PFSK-1 (cell line): Measurements from ENCODE around the gene PLS1.

Experiments used
- POLR2AphosphoS5 ChIP-seq: IDR thresholded peaks from 2 replicates; pipeline ENCODE4 v1.6.1; 2012; ENCODE audit warnings: low read depth, mild to moderate bottlenecking, control low read depth, low read length, moderate library complexity
- SIN3A ChIP-seq: IDR thresholded peaks from 2 replicates; pipeline ENCODE4 v1.6.1; 2012; ENCODE audit warnings: mild to moderate bottlenecking, low read length, moderate library complexity, borderline replicate concordance; ENCODE audit not compliant: insufficient read depth
- TF ChIP-seq, protein P1 (sequence below), 2 experiments: IDR thresholded peaks; 2 replicates each; pipeline versions ENCODE4 v1.6.1 to v1.8.0; 2011 to 2012; ENCODE audit warnings: low read depth in 2 of 2, low read length in 2 of 2, control low read depth in 1 of 2, inconsistent platforms in 1 of 2, mild to moderate bottlenecking in 1 of 2, moderate library complexity in 1 of 2; ENCODE audit not compliant: insufficient read depth in 1 of 2

DNA sequence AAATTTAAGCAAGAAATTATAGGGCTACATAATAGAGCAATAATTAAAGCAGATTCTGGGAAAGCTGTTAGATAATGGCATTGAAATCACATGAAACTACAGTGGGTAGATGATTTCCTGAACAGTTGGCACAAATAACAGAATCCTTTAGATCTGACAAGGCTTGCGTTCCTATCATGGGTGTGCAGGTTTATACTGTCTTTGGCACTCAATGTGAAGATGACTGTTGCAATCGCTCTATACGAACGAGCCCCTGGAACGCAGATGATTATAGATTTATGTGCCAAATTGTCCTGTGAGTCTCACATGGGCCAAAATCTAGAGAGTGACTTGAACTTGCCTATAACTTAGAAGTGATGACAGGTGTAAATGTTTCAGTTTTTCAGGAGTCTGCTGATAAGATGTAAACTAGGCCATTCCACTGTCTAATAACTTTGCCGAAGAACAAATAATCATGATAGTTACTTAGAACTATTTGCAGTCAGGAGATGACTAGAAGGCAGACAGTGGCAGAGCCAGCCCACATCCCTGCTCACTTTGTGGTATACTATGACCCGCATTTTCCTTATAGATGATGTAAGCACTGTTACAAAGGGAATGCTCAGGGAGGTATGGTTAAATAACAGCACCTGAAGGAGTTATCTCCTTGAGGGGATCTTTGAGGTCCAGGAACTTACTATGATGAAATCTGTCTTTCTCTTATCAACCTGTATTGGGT is 97.1 kb downstream of the PLS1 start:
- TF ChIP-seq, protein P1, sequence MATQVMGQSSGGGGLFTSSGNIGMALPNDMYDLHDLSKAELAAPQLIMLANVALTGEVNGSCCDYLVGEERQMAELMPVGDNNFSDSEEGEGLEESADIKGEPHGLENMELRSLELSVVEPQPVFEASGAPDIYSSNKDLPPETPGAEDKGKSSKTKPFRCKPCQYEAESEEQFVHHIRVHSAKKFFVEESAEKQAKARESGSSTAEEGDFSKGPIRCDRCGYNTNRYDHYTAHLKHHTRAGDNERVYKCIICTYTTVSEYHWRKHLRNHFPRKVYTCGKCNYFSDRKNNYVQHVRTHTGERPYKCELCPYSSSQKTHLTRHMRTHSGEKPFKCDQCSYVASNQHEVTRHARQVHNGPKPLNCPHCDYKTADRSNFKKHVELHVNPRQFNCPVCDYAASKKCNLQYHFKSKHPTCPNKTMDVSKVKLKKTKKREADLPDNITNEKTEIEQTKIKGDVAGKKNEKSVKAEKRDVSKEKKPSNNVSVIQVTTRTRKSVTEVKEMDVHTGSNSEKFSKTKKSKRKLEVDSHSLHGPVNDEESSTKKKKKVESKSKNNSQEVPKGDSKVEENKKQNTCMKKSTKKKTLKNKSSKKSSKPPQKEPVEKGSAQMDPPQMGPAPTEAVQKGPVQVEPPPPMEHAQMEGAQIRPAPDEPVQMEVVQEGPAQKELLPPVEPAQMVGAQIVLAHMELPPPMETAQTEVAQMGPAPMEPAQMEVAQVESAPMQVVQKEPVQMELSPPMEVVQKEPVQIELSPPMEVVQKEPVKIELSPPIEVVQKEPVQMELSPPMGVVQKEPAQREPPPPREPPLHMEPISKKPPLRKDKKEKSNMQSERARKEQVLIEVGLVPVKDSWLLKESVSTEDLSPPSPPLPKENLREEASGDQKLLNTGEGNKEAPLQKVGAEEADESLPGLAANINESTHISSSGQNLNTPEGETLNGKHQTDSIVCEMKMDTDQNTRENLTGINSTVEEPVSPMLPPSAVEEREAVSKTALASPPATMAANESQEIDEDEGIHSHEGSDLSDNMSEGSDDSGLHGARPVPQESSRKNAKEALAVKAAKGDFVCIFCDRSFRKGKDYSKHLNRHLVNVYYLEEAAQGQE (IDR thresholded peaks at IDR 0.05; ENCODE audit: insufficient read depth in 1 of 2, low read depth in 2 of 2, low read length in 2 of 2): no peak
- no peak for TF ChIP-seq POLR2AphosphoS5
- TF ChIP-seq SIN3A: no peak
